ENCODE measurements around the gene SCARF1.

SCARF1 gene

DNA sequence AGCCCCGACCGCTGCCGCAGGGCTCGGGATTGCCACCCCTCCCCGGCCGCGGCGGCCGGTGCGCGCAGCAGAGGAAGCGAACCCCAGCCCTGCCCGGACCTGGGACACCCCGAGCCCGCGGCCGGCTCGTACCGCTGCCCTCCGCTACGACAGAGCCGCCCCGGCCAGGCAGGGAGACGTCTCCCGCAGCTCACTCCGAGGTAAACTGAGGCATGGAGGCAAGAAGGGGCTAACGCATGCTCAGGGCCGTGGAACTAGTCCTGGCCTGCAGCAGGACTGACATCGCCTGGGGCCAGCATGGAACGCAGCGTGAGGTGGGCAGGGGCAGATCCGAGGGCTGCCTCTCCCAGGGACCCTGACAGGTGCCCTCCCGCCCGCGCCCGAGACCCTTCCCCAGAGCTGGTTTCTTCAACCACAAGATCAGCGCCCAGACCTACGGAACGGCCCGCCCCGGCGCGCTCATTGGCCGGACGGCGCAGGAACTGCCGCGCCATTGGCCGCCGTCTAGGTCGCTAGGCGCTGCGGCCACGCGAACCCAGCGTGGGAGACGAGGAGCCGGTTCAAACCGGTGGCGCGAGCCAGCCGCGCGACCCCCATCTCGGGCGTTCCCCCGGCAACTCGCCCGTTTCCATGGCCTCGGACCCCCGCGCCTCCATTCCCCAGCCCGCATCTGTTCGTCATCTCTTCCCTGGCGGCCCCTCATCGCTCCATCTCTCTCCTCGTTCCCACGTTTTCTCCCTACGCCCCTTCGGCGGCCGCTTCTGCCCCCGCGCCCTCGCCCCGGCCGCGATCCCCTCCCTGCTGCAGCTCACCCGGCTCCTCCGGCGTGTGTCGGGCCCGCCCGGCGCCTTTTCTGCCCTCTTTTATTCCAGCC, 17.3 kb downstream of the SCARF1 start, which contains the start of gene SLC43A2:
Gene SLC43A2, minus strand, starts transcription at position 853 of the 874 bp plus-strand sequence. CDS start 960 bp downstream, outside the sequence.
- DNase-seq, result peak; percentile 77

GRCh38 chr17:1627182-1627981, 18.1 kb downstream of the SCARF1 start:
- no peak for DNase-seq

GRCh38 chr17:1626333-1626732, 19.2 kb downstream of the SCARF1 start:
- no peak for DNase-seq

DNA sequence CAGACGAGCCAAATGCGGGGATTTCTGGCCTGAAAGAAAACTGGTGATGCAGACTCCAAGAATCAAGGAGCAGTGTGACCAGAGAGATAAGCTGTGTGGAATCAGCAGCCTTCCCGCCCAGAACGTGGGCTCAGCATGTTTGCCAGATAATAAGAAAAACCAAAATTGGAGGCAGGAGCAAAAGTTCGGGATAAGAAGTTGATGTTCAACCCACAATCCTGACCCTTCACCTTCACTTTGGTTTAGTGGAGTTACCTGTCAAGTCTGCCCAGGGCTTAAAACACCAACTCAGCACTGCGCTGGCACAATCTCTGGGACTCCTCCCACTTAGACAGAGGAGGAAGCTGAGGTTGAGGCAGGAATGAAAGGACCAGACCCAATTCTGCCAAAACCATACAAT, 20.0 kb downstream of the SCARF1 start:
- DNase-seq, result no peak

DNA sequence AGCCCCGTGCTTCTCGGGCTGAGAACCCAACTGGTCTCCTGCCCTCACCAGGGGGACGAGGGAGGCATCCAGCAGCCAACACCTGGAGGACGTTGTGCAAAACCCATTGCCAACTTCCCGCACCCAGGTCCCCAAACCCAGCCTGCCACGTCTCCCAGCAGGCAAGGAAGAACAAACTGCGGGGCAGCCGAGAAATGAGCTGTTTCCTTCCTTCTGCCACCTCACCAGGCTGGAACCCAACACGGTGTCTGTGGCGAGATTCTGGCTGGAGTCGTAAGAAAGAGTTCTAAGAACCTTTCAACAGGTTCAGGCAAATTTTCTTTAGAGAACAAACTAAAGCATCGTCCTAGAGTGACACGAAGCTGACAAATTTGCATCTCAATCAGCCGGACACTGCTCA, 20.5 kb downstream of the SCARF1 start:
- no peak for DNase-seq

GRCh38 chr17:1624650-1625049, 20.9 kb downstream of the SCARF1 start:
- DNase-seq, result no peak

GRCh38 chr17:1623057-1623630, 22.4 kb downstream of the SCARF1 start:
- DNase-seq, result no peak

DNA sequence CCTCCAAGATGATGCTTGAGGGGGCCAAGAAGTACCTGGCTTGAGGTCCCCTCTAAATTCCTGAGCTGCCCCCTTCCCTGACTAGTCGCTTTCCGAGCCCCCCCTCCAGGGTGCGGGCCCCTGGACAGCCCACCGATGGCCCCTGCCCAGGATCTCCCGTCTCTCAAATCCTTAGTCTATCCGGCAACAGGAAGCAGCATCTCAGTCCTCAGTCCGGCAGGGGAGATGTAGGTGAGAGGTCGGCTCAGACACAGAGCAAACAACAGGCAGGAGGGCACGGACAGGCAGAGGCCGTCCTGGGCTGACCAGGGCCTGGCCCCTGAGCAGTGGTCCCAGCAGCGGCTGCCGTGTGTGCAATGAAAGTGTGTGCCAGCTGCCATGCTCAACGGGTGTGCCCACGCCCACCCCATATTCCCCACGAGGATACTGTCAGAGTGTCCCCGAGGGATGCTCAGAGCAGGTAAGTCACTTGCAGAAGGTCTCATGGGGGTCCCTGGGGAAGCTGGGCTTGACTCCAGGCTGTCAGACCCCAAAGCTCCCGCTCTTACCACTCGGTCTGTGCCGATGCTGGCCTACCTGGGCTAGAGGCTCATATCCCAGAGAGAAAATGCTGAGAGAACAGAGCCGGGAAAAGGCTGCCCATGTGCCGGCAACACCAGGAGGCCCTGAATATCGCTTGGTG, 24.1 kb downstream of the SCARF1 start:
- no peak for DNase-seq

- DNase-seq, result no peak
Measured at GRCh38 chr17:1620486-1620885, 25.0 kb downstream of the SCARF1 start.

- DNase-seq, result no peak
Measured at GRCh38 chr17:1617620-1618174, 27.8 kb downstream of the SCARF1 start.

GRCh38 chr17:1616101-1616500, 29.4 kb downstream of the SCARF1 start:
- no peak for DNase-seq

- no peak for DNase-seq
Measured at GRCh38 chr17:1612400-1612799, 33.1 kb downstream of the SCARF1 start.

DNA sequence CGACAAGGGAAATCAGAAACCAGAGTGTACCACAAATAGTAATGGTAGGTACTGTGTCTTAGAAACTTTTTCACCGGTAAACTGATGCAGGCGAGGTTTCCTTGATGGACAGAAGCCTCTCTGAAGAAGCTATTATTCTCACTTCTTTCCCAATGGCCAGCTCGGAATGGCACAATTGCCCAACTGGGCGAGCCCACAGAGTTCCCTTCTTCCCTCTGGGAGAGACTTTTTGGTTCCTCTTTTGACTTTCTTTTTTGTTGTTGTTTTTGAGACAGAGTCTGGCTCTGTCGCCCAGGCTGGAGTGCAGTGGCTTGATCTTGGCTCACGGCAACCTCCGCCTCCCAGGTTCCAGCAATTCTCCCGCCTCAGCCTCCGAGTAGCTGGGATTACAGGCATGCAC, 33.8 kb downstream of the SCARF1 start:
- no peak for DNase-seq

GRCh38 chr17:1608676-1609075, 36.9 kb downstream of the SCARF1 start:
- no peak for DNase-seq

DNA sequence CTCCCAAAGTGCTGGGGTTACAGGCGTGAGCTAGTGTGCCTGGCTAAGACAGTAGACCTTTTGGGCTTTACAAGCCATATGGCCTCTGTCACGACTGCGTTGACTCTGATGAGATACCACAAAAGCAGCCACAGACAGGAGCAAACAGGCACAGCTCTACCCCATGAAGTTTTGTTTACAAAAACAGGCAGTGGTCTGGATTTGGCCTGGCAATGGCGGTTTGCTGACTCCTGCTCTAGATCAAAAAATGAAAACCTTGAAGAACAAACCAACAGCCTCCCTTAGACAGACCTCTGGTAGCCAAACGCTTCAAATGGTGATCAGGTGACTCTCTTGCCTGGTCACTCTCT, 37.6 kb downstream of the SCARF1 start:
- no peak for DNase-seq

- DNase-seq, result no peak
Measured at GRCh38 chr17:1606352-1606985, 39.1 kb downstream of the SCARF1 start.

GRCh38 chr17:1605681-1606351, 39.7 kb downstream of the SCARF1 start:
- DNase-seq, result no peak

- no peak for DNase-seq
Measured at GRCh38 chr17:1604831-1605528, 40.6 kb downstream of the SCARF1 start.

GRCh38 chr17:1601571-1601970, 44.0 kb downstream of the SCARF1 start:
- DNase-seq, result no peak

DNA sequence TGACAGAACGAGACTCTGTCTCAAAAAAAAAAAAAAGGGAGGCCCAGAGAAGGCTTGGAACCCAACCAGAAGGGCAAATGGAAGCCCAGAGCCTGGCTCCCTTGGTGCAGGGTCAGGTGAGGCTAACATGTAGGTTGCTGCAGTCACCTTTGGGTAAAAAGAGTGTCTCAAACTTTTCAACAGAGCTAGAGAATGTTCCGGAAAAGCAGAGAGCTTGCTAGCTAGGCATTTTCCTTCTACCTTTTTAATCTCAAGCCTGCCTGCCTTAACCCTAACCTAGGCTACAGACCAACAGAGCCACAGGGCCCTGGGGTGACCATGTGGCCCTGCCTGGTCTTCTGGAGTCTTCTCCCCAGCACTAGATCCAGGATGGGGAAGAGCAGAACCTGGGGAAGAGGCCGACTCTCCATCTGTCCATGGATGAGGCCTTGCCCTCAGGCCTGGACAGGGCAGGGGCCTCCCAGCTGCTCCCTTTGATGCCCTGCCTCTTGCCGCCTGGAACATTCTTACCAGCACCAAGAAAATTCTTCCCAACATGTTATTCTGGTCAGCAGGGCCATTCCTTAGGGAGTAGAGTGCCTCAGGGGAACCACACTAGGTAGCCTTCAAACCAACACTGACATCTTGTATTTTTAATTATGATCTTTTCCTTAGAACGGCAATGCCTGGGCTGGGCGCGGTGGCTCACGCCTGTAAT, 47.0 kb downstream of the SCARF1 start:
- DNase-seq, result no peak

Data from activated T-cell treated with anti-CD3 and anti-CD28 coated beads, Interleukin-2, amount 50 U/mL, for 1 hour (primary cell).